GM19397 (cell line): ENCODE measurements around the gene MYBPH.

Experiments used
- ATAC-seq: cut with Tn5 transposase; IDR thresholded peaks from one replicate; pipeline ENCODE4 v1.9.1; 2021; ENCODE audit warnings: mild to moderate bottlenecking, moderate library complexity; ENCODE audit not compliant: unreplicated experiment

The MYBPH gene, protein sequence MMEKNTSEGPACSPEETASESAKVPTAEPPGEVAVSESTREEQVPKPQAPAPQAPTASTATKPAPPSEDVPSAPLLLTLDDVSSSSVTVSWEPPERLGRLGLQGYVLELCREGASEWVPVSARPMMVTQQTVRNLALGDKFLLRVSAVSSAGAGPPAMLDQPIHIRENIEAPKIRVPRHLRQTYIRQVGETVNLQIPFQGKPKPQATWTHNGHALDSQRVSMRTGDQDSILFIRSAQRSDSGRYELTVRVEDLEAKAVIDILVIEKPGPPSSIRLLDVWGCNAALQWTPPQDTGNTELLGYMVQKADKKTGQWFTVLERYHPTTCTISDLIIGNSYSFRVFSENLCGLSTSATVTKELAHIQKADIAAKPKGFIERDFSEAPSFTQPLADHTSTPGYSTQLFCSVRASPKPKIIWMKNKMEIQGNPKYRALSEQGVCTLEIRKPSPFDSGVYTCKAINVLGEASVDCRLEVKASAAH

DNA sequence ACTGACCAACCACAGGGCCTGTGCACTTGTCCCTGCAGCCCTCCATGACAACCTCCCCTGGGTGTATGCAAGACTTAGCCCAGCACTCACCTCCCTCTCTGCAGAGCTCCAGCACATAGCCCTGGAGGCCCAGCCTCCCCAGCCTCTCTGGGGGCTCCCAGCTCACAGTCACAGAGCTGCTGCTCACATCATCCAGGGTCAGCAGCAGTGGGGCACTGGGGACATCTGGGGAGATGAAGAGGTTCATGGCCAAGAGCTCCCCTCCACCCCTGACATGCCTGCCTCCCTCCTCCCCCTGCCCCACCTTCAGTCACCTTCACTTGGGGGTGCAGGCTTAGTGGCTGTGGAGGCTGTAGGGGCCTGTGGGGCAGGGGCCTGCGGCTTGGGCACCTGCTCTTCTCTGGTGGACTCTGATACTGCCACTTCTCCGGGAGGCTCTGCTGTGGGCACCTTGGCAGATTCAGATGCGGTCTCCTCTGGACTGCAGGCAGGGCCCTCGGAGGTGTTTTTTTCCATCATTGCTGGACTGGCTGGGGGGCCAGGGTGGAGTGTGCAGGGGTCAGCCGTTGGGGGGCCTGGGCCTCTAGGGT lies at the start of gene MYBPH:
TSS of gene MYBPH (minus strand) at position 590 of the 590 bp plus-strand sequence. CDS start at position 519, 71 bp downstream.
- no peak for ATAC-seq

DNA sequence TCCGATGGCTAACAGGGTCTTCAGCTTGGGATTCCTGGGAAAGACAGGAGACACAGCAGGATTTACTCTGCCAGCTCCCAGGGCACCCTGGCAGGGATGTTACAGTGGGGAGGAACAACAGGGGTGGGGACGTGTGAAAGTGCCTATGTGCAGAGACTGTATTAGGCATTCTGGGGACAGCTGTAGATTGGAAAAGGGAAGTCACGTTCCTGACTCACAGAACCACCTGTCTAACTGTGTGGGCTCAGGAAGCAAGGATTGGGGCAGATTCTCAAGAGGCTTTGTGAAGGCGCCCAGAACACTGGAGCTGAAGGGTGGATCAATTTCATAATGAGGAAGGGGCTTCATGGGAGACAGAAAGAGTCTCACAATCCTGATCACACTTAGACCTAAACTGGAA lies 49.4 kb upstream of the MYBPH start:
- ATAC-seq = no peak

DNA sequence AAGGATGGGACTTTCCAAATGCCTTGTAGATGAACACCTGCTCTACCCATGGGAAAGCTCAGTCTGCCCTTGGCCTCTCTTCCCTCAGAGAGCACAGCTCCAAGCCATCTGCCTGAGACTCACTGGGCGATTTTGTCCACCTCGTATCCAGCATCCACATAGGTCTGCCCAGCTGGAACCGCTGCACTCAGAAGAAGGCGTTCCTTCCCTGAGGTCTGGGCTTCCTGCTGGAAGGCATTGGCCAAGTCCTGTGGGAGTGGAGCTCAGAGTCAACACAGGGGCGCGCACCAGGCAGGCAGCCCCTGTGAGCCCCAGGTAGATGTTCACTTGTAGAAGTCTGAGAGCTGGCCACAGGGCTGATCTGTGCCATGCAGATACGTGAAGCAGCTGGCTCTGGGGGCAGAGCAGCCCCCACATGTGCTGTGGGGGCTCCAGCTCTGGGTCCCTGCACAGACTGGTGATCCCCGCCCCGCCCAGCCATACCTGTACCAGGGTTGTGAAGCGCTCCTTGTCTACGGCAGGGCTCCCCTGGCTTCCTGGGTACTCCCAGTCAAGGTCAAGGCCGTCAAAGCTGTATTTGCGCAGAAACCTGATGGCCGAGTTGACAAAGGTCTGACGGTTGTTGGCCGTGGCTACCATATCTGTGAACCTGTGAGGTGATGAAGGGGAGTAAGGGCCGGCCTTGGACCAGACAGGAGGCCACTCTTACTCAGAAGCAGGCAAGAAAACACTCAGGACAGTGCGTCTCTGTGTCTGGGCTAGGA lies 47.6 kb upstream of the MYBPH start:
- ATAC-seq = no peak

DNA sequence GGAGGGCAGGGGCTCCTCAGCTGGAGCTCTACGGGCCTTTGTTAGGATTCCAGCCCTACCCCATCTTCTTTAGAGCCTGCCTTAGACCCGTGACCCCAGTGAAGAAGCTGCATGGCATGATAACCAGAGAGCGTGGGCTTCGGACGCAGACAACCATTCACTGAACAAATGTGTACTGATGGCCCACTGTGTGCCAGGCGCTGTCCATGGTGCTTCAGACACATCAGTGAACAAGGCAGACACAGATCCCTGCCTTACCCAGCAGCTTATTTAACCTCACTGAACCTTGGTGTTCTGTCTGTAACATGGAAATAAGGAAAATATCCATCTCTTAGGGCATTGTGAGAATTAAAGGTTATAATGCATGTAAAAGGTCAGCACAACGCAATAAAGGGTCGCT lies 44.3 kb upstream of the MYBPH start:
- no peak for ATAC-seq

DNA sequence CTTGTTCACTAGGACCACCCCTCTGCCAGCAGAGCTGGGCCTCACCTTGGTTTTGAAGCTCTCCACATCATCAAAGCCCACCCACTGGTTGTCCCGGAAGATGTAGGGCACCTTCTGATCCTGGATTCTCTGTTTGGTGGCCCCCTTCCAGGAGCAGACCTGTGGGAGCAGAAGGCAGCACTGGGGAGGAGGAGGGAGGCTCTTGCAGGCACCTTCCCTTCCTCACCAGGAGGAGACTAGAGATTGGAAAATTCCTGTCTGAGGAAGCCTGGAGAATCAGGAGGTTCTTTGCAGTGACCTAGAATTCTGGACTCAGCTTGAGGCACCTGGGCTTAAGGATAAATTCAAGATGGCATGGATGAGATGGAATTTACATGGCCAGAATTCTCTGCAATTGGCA lies 43.5 kb upstream of the MYBPH start:
- ATAC-seq = no peak

DNA sequence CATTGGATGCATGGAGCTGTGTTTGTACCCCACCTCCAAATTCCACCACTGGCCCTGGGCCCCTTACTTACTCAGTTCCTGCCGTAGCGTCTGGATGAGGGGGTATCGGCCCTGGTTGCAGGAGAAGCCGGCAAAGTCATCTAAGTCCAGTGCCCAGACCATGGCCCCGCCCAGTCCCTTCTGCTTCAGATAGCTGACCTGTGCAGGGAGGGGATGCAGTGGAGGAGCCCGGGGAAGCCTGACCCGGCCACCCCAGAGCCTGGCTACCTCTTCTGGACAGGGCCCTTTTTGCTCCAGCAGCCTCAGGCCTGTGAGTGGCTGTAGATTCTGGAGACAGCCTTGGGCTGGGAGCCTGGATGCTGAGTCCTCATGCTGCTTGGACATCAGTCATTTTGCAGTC lies 42.0 kb upstream of the MYBPH start:
- ATAC-seq = no peak

DNA sequence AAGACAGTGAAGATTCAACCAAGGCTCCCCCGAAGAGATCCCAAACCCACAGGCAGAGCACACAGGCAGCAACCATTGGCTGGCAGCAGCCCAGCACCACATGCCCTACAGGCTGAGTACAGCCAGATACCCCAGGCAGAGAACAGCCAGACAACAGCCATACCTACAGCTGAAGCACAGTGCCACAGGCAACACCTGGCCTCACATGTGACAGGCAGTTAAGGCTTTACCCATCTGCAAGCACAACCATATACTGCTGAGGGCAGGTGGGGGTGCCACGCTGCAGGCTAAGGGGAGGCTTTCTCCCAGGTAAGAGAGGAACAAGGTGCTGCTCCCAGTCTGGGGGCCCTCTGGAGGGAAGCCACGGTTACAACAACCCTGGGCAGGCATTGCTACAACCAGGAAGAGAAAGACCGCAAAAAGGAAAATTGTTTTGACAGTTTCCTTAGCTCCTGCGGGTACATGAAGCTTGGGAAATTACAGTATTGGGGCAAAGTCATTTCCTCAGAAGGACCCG lies 41.6 kb upstream of the MYBPH start:
- no peak for ATAC-seq

DNA sequence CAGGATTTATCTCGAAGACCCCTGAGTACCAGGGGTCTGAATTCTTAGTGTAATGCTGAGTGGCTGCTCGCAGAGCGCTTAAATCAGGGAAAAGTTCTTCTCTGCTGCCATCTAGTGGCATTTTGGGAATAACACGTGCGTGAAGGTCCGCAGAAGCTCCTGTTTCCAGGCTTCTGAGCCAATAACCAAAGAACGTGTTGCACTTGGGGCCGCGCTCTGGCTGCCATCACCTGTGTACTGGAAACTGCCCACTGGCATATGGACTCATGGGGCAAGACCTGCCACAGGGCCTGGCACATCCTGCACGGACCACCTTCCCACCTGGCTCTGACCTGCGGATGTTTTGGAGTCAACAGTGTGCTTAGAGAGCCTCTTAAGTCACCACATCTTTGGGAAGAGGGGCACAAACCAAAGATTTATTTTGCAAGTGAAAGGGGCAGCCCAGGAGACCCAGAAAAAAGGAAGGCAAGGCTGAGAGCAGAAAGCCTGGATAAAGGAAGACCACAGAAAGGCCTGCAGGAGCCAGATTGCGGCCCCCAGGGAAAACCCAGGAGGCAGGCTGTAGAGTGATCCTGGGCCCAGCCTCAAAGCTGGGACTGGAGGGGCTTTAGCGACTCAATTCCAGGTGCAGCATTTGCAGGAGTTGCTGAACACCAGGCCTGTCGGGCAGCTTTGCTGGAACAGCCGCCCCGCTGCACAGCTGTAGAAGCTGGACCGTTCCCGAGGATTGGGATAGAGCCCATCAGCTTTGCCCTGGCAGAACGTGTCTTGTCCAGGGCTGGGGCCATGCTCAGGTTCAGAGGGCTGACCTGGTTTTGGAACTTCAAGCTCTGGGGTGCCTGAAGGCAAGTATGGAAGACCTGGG lies 40.9 kb upstream of the MYBPH start:
- no peak for ATAC-seq

DNA sequence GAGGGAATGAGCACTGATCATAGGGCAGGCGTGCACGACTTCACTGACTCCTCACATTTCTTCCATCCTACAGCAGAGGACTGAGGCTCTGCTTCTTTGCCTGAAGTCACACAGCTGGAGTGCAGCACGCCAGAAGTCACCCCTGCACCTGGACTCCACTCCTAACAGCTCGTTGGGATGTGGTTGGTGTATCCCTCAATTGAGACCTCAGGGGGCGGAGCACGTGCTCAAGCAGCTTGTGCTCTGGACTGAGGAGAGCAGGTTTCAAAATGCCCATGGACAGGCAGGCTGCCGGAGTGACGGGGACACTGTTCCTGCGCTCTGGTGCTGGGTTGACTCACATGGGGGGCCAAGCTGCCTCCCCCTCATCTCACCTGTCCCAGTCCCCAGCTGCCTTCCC lies 39.9 kb upstream of the MYBPH start:
- ATAC-seq = no peak

DNA sequence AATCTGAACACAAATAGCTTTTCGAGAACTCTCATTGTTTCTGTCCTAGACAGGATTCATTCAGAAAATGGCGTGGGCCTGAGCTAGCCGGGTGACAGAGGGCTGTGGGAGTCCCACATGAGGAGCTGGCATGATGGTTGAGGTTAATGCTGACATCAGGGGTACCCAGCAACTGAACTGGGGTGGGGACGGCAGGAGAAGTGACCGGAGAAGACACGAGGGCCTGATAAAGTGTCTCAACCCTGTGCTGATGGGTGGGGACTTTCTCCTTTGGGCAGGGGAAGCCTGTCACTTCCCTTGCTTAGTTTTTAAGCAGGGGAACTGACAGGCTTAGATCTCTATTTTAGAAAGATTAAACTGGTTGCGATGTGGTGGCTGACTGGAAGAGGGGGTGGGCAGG lies 39.2 kb upstream of the MYBPH start:
- ATAC-seq = no peak

DNA sequence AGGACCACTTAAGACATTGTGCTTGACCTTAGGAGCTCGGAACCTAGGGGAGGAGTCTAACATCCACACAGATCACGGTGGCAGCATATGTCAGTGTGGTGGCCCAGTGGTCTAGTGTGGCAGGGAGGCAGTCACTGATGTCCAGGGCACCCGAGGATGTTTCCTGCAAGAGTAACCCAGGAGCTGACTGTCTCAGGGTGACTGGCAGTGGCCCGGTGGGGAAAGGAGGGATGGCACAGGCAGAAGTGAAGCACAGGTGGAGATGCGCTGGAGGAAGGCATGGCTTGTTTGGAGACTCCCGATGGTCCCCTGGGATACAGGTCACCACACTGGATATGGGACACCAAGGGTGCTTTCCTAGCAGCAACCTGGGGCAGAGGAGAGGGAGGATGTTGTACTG lies 37.5 kb upstream of the MYBPH start:
- ATAC-seq = no peak

DNA sequence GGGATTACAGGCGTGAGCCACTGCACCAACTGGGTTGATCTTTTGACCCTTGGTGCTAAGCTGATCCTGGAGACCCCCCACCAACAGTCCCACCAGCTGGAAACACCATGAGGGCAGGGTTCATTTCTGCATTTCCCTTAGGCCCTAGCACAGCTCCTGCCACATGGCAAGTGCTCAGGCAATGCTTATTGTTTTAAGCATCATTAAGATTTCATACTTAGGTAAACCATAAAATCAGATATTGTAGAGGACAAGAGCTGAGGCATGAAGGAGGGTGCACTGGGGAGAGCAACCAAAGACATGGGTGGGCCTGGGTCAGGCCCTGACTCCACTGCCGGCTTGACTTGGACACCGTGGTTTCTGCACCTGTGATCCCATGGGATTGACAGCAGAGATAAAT lies 36.2 kb upstream of the MYBPH start:
- ATAC-seq = no peak

DNA sequence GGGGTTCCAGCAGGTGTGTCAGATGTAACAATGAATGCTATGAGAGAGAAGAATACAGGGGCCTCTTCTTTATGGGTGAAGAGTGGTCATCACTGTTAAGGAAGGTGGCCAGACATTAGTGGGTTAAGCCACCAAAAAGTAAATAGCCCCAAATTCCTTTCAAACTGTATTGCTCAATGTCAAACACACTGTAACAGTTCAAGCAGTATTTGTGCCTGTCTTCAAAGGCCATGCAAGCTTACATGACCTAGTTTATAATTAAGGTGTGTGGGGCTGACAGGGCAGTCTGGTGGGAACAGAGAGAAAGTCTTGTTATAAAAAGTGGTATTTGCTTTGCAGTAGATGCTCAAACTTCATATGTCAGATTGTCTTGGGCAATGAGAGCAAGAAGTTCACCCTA lies 35.4 kb upstream of the MYBPH start:
- ATAC-seq = no peak

DNA sequence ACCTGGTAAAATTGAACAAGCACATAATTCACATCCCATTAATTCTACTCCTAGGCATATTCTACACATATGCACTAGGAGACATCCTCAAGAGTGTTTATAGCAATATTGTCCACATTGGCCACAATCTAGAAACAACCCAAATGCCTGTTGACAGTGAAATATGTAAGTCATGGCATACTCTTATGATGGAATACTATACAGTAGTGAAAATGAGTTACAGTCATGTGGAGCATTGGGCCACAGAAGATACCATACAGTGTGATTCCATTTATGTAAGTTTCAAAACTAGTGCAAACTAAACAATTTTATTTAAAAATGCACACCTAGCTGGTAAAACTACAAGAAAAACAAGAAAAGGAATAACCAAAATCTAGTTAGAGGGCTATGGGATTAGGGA lies 34.7 kb upstream of the MYBPH start:
- no peak for ATAC-seq

DNA sequence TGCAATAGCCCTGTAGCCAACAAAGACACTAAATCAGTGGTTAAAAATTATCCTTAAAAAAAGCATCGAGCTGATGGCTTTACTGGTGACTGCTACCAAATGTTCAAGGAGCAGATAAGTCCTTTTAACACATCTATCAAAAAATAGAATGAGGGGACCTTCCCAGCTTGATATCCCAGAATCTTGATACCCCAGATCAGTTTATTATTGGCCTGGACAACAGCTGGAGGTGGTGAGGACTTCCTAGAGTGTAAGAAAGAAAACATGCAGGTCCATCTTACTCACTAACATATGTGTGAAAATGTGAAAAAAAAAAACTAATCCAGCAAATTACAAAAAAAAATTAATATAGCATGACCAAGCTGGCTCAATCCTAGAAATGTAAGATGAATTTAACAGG lies 32.6 kb upstream of the MYBPH start:
- no peak for ATAC-seq

DNA sequence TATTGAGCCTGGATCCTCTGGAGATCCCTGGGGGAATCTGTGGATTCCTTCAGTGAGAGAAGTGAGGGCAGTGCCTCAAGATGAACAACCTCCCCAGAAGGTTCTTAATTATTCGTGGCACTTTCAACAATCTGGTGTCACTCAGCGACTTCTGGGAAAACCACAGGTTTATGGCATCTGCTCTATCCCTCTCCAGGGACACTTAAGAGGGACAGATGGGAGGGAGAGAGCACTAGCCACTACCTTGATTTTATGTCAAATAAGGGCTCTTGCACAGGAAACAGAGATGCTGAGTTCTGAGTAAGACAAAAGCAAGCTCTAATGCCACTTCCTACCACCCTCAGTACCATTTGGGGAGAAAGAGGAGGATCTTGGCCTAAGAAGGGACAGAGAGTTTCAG lies 32.1 kb upstream of the MYBPH start:
- ATAC-seq = no peak

DNA sequence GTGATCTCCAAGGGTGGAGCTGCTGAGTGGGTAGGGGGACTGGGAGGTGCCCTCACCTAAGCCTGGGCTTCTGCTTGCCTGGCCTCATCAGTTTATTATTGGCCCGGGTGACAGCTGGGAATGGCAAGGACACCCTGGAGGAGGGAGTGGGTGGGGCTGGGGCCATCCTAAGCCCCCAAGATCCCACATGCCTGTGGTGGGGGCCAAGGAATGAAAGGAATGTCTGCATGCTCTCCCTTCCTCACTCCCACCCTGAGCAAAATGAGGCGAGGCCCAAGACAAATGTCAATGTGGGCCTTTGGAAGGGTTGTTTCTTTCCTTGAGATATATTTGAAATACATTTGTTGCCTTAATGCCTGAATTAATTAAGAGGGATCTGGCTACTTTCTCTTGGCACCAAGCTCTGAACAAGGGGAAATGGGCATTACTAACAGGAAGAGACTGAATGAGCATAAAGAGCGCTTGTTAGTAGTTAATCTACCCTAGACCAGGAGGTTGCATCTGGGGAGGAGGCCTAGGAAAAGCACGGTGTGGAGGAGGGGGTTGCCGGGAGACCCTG lies 30.6 kb upstream of the MYBPH start:
- ATAC-seq = no peak

DNA sequence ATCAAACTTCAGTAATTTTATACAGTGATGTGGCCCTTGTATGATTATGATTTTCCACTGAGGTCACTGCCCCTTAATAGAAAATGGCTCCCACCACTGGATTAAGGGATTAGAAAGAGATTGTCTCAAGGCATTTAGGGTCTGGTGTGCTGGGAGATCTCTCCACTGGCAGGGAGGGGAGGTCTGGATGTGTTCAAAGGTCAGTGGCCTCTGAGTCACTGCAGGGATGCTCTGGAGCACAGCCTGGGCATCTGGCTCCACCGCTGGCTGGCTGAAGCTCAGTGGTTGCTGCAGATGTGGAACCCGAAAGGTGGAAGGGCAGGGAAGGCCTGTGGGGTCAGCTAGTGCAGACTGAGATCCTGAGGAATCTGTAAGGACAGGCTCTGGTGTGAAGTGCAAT lies 29.1 kb upstream of the MYBPH start:
- no peak for ATAC-seq

DNA sequence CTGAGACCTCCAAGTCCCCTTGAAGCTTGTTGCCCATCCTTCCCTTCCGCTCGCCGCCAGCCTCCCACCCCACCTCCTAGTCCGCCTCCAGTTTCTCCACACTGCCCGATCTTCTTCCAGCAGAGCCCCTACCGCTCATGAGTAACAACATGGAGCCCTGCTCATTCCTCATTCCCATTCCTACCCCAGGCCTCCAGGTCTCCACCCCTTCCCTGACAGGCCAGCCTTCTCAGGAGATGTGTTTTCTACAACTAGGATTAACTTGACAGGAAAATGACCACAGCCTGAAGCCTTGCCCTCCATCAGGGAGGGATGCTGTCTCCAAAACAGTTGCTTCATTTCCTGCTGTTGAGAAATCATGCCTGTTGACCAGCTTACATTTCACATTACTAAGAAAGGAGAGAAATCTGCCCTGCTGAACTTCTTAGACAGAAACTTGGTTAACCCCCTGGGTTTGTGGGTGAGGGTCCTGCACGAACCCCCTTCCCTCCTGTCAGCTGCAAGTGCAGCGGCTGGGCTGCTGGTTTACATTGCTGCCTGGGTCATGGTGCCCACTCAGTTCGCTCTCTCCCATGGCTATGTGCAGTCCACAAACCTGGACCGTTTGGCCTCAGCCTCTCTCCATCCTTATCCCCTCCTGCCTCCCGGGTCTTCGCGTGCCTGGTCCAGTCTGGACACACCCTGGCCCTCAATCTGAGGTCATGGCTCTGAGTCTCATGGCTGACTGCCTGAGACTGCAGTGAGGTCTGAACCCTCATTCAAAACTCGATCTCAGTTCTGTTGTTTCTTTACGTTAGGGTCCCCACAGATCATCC lies 27.0 kb upstream of the MYBPH start:
- no peak for ATAC-seq
